Hepatocyte (in vitro differentiated cells): ENCODE results near the gene SHH. TPM values are rescaled to one million over a fixed set of nuclear protein-coding genes. Genes with fewer than 3 reads are reported as not detected.

ENCODE experiments used
- DNase-seq: peaks from one replicate; pipeline ENCODE4 v3.0.0-alpha.2; 2016; ENCODE audit warnings: low spot score
- H2AFZ ChIP-seq: fragments of 200-600 bp; sonication (generic); 2 replicates; pipeline ENCODE4 v1.6.0; 2016; ENCODE audit warnings: antibody characterized with exemption, mild to moderate bottlenecking
- H3K27ac ChIP-seq: fragments of 200-600 bp; sonication (generic); 2 replicates; pipeline ENCODE4 v1.5.1; 2016; ENCODE audit warnings: mild to moderate bottlenecking
- H3K27me3 ChIP-seq: fragments of 200-600 bp; sonication (generic); 2 replicates; pipeline ENCODE4 v1.6.1; 2016
- H3K36me3 ChIP-seq: fragments of 200-600 bp; sonication (generic); replicated peaks from 2 replicates; pipeline ENCODE4 v1.5.1; 2016; ENCODE audit warnings: low read depth; ENCODE audit not compliant: insufficient read depth
- H3K4me1 ChIP-seq: fragments of 200-600 bp; sonication (generic); 2 replicates; pipeline ENCODE4 v1.5.1; 2016; ENCODE audit warnings: mild to moderate bottlenecking, moderate library complexity; ENCODE audit not compliant: insufficient read depth
- H3K4me2 ChIP-seq: fragments of 200-600 bp; sonication (generic); 2 replicates; pipeline ENCODE4 v1.6.0; 2016
- H3K4me3 ChIP-seq: fragments of 200-600 bp; sonication (generic); 2 replicates; pipeline ENCODE4 v1.5.1; 2016; ENCODE audit warnings: mild to moderate bottlenecking
- H3K79me2 ChIP-seq: fragments of 200-600 bp; sonication (generic); 2 replicates; pipeline ENCODE4 v1.6.0; 2017; ENCODE audit warnings: mild to moderate bottlenecking
- H3K9me2 ChIP-seq: fragments of 200-600 bp; sonication (generic); replicated peaks from 2 replicates; pipeline ENCODE4 v1.6.0; 2017; ENCODE audit warnings: mild to moderate bottlenecking; ENCODE audit not compliant: insufficient read depth
- H3K9me3 ChIP-seq: fragments of 200-600 bp; sonication (generic); 2 replicates; pipeline ENCODE4 v1.5.1; 2016; ENCODE audit warnings: low read depth, mild to moderate bottlenecking
- H4K20me1 ChIP-seq: fragments of 200-600 bp; sonication (generic); 2 replicates; pipeline ENCODE4 v1.6.0; 2016; ENCODE audit warnings: mild to moderate bottlenecking; ENCODE audit not compliant: insufficient read depth, poor library complexity, severe bottlenecking
- EZH2 ChIP-seq: fragments of 200-600 bp; sonication (generic); IDR thresholded peaks from 2 replicates; pipeline ENCODE4 v1.6.1; 2016; ENCODE audit warnings: antibody characterized with exemption, mild to moderate bottlenecking, borderline replicate concordance
- EZH2phosphoT487 ChIP-seq: fragments of 200-600 bp; sonication (generic); IDR thresholded peaks from one replicate; pipeline ENCODE4 v1.6.1; 2018; ENCODE audit warnings: antibody characterized with exemption, mild to moderate bottlenecking, low read depth, moderate library complexity; ENCODE audit not compliant: unreplicated experiment, severe bottlenecking
- WGBS: methylation state at CpG from one replicate; pipeline ENCODE4 v1.1.6; 2016; ENCODE audit warnings: low lambda C conversion rate; ENCODE audit errors: missing lambda C conversion rate; 5-methylcytosine and 5-hydroxymethylcytosine counted together
- polyA plus RNA-seq: library from polyadenylated mRNA; unstranded; fragments of >200 nt; fragmentation: Nextera tagmentation; extraction: Ambion mirVana; gene quantifications from 2 replicates; pipeline ENCODE4 v1.2.1, GENCODE V29; 2016
- total RNA-seq: library from RNA; depleted of rRNA; stranded (reverse); fragments of >200 nt; gene quantifications from 2 replicates; pipeline ENCODE4 v1.2.3, GENCODE V29; 2014
- TF ChIP-seq, protein P1 (sequence below): fragments of 200-600 bp; sonication (generic); IDR thresholded peaks from 2 replicates; pipeline ENCODE4 v1.5.1; 2016; ENCODE audit warnings: antibody characterized with exemption, mild to moderate bottlenecking; ENCODE audit not compliant: poor library complexity

Gene SHH
- total and polyA plus RNA-seq, 2 experiments from 2014 or later, result 12.1 to 21.2 TPM

DNA sequence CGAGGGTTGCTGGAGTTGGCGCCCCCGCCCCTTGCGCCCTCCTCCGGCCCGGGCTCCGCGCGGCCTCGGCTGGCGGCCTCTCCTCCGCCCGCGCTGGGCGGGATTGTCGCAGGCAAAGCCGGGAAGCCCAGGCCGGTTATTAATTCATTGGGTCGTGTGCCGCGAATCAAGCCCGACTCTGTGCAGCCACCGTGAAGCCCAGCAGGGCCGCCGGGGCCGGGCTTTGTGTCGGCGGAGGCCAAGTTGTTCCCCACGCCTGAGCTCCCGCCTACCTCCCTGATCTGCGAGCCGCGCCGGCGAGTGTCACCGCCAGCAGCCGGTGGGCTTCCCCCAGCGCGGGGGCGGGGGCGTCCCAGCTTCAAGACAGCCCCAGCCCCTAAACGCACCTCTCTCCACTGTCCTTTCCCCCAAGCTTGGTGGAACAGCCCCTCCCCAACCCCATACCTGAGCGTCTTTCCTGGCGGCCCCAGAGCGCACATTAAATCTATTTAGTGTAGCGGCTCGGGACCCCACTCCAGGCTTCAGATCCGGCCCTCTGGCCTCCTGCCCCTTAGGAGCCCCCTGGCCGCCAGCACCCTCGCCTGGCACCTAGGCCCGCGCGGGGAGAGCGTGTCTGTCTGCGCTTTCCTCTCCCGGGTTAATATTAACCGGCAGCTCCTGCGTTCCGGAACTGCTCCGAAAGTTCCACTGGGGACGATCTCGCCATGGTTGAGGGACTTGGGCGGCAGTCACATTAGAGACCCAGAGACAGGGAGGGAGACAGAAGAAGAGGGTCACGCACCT is 3.5 kb downstream of the SHH start:
- Histone ChIP-seq H3K4me1 (peaks cover 31% of the 10 kb centered on the region), H3K27ac (peak overlapping the region; percentile 96), H3K4me2 (peak overlapping the region; percentile 95), H3K36me3 (no peaks in the 10 kb centered on the region), H3K27me3 (peaks cover 74% of the 10 kb centered on the region), H3K4me3 (peak overlapping the region; percentile 72), H4K20me1 (no peaks in the 10 kb centered on the region), H3K9me2 (no peaks in the 10 kb centered on the region), H3K79me2 (peaks cover 24% of the 10 kb centered on the region), H3K9me3 (no peaks in the 10 kb centered on the region), H2AFZ (peak overlapping the region; percentile 56)
- TF ChIP-seq, protein P1, sequence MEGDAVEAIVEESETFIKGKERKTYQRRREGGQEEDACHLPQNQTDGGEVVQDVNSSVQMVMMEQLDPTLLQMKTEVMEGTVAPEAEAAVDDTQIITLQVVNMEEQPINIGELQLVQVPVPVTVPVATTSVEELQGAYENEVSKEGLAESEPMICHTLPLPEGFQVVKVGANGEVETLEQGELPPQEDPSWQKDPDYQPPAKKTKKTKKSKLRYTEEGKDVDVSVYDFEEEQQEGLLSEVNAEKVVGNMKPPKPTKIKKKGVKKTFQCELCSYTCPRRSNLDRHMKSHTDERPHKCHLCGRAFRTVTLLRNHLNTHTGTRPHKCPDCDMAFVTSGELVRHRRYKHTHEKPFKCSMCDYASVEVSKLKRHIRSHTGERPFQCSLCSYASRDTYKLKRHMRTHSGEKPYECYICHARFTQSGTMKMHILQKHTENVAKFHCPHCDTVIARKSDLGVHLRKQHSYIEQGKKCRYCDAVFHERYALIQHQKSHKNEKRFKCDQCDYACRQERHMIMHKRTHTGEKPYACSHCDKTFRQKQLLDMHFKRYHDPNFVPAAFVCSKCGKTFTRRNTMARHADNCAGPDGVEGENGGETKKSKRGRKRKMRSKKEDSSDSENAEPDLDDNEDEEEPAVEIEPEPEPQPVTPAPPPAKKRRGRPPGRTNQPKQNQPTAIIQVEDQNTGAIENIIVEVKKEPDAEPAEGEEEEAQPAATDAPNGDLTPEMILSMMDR, result no peak
- peak; percentile 64 for TF ChIP-seq EZH2
- under 1% methylated on average over 49 of the region's 64 CpGs for WGBS
- peak; percentile 73 for DNase-seq

DNA sequence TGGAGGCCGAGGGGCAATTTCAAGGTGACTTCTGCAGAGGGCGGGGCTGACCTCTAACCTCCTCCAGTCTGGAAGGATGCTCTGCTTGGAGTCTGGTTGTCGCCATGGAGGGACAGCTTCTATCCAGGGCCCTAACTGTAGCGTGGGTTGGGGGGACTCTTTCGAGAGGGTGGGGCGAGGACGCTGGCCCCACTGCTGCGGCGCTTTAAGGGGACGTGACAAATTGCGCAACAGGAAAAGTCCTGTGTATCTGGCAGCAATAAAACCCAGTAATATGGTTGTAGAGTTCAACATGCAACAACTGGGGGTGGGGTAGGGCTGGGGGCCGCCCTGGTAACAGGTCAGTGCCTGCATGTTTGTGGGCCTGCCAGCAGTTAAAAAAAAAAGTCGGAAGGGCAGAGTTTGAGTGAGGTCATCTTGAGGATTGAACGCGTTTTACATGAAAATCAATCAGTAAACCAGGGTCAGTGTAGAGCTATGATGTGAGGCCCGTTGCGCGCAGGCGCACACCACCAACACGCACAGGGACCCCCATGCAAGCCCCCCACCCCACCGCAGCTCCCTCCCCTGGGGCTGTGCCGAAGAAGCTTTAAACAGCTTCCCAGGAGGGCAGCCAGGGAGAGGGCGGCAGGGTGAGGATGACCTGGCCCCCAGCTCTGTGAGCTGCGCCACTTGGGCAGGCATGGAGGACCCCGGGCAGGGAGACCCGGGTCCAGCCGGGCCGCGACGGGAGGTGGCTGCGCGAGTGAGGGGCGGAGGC is 4.3 kb downstream of the SHH start:
- Histone ChIP-seq H2AFZ (no peak overlapping the region), H3K36me3 (no peaks in the 10 kb centered on the region), H3K9me2 (no peaks in the 10 kb centered on the region), H3K4me2 (peak overlapping the region; percentile 95), H3K27ac (peak overlapping the region; percentile 96), H3K9me3 (no peaks in the 10 kb centered on the region), H3K4me3 (peak overlapping the region; percentile 72), H3K27me3 (peaks cover 71% of the 10 kb centered on the region), H3K4me1 (peaks cover 36% of the 10 kb centered on the region), H4K20me1 (no peaks in the 10 kb centered on the region), H3K79me2 (peaks cover 18% of the 10 kb centered on the region)
- 12% methylated on average over 27 of the region's 33 CpGs for WGBS
- TF ChIP-seq, protein P1, result no peak
- TF ChIP-seq EZH2phosphoT487 (no peak), EZH2 (no peak)
- DNase-seq, result peak; percentile 84

GRCh38 chr7:155807065-155807671 is 5.1 kb downstream of the SHH start:
- Histone ChIP-seq H3K4me3 (no peak overlapping the region), H3K27me3 (peaks cover 65% of the 10 kb centered on the region), H4K20me1 (no peaks in the 10 kb centered on the region), H3K4me1 (peaks cover 36% of the 10 kb centered on the region), H2AFZ (no peak overlapping the region), H3K79me2 (peaks cover 14% of the 10 kb centered on the region), H3K36me3 (no peaks in the 10 kb centered on the region), H3K27ac (peak overlapping the region; percentile 83), H3K4me2 (peak overlapping the region; percentile 95), H3K9me2 (no peaks in the 10 kb centered on the region), H3K9me3 (no peaks in the 10 kb centered on the region)
- TF ChIP-seq, protein P1, result no peak
- TF ChIP-seq EZH2phosphoT487 (no peak), EZH2 (no peak)
- 25% methylated on average over 17 of the region's 19 CpGs for WGBS
- peak; percentile 65 for DNase-seq
